Body of pancreas (tissue), 4 donors: ENCODE measurements around the gene NUDT22.

Experiments used
- CTCF ChIP-seq, 7 experiments: fragments of 450-650 bp in 4 of 7; fragments of 200-600 bp in 3 of 7; sonication (generic) in 3 of 7; IDR thresholded peaks; one replicate each; pipeline ENCODE4 v1.5.1; 2016 to 2019; ENCODE audit warnings: antibody characterized with exemption in 7 of 7
- POLR2A ChIP-seq, 3 donors: fragments of 450-650 bp; IDR thresholded peaks; one replicate each; pipeline ENCODE4 v1.6.1; 2016; ENCODE audit warnings: antibody characterized with exemption in 3 of 3, mild to moderate bottlenecking in 2 of 3

- TF ChIP-seq CTCF (IDR thresholded peaks at IDR 0.05) (no peak), POLR2A (IDR thresholded peaks at IDR 0.05) (no peak)
Measured at GRCh38 chr11:64244966-64245365, 18.9 kb downstream of the NUDT22 start.
